Mucosa of descending colon (tissue), 3 donors: Measurements from ENCODE around the gene MCOLN2. TPM values are rescaled to one million over a fixed set of nuclear protein-coding genes. Genes with fewer than 3 reads are reported as not detected.

Experiments used
- ATAC-seq: fragments of 200-7000 bp; cut with Tn5 transposase; one replicate; pipeline ENCODE4 v1.9.1; 2020; ENCODE audit warnings: mild to moderate bottlenecking, moderate library complexity
- DNase-seq, 3 donors: peaks; one replicate each; pipeline ENCODE4 v3.0.0-alpha.2; 2020
- H3K36me3 ChIP-seq: fragments of 200-600 bp; one replicate; pipeline ENCODE4 v1.8.0; 2021; ENCODE audit warnings: low read depth, mild to moderate bottlenecking
- H3K4me1 ChIP-seq: fragments of 200-600 bp; one replicate; pipeline ENCODE4 v1.8.0; 2021; ENCODE audit warnings: low read depth, mild to moderate bottlenecking
- H3K4me3 ChIP-seq: fragments of 200-600 bp; one replicate; pipeline ENCODE4 v1.8.0; 2021; ENCODE audit warnings: mild to moderate bottlenecking
- H3K9me3 ChIP-seq: fragments of 200-600 bp; one replicate; pipeline ENCODE4 v1.8.0; 2021; ENCODE audit warnings: mild to moderate bottlenecking
- intact Hi-C, 2 donors: fragments of 100-400 bp; cut with DNase I in 1 of 2; cut with micrococcal nuclease in 1 of 2; formaldehyde crosslinking; loops; one replicate each; pipeline versions ENCODE4 v1.11.0 to v1.11.1; 2022; cut with DNase I, micrococcal nuclease
- total RNA-seq, 3 donors: library from RNA; stranded (reverse); fragmentation: NEBNext Ultra II Directional in 2 of 3; extraction: Animal tissue kit (Norgen Biotek cat#: 25700) in 2 of 3; gene quantifications; one replicate each; pipeline versions ENCODE4 v1.2.1 to v1.2.4, GENCODE V29; 2021 to 2023
- TF ChIP-seq, protein P1 (sequence below): fragments of 200-600 bp; IDR thresholded peaks from one replicate; pipeline ENCODE4 v1.8.0; 2022; ENCODE audit warnings: antibody characterized with exemption, mild to moderate bottlenecking
- donor health status: DM: no; HTN: no; CAD: no; lungs with moderate emphysema.
- donor health status: DM: no; HTN: no; CAD: no.
- donor health status: DM: no; HTN: yes; CAD: no.

The MCOLN2 gene
- total RNA-seq, 3 donors from 2014 or later = 10.8 to 101 (median 66.2) TPM

DNA sequence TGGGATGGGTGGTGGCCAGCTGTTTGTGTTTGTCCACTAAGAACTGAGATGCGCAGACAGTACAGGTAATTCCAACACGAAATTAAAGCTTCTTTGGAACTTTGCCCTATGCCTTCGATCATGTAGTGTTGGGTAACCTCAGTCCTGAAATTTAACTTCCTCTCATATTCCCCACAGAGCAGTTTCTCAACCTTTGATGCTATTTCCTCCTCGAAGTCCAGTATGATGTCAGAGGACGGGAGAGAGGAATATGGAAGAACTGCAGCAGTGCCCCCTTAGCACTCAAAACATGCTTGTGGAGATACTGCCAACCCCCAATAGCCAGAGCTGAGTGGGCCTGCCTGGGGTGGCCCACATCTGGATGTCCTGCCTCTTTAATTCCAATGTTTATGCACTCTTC is 107.5 kb downstream of the MCOLN2 start:
- Histone ChIP-seq H3K4me3 (no peak overlapping the region), H3K4me1 (peaks cover 7% of the 10 kb centered on the region), H3K9me3 (no peaks in the 10 kb centered on the region), H3K36me3 (no peaks in the 10 kb centered on the region)
- TF ChIP-seq, protein P1, sequence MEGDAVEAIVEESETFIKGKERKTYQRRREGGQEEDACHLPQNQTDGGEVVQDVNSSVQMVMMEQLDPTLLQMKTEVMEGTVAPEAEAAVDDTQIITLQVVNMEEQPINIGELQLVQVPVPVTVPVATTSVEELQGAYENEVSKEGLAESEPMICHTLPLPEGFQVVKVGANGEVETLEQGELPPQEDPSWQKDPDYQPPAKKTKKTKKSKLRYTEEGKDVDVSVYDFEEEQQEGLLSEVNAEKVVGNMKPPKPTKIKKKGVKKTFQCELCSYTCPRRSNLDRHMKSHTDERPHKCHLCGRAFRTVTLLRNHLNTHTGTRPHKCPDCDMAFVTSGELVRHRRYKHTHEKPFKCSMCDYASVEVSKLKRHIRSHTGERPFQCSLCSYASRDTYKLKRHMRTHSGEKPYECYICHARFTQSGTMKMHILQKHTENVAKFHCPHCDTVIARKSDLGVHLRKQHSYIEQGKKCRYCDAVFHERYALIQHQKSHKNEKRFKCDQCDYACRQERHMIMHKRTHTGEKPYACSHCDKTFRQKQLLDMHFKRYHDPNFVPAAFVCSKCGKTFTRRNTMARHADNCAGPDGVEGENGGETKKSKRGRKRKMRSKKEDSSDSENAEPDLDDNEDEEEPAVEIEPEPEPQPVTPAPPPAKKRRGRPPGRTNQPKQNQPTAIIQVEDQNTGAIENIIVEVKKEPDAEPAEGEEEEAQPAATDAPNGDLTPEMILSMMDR = no peak
- ATAC-seq (no peak), DNase-seq (no peak)
- intact Hi-C loops = no loop called here

DNA sequence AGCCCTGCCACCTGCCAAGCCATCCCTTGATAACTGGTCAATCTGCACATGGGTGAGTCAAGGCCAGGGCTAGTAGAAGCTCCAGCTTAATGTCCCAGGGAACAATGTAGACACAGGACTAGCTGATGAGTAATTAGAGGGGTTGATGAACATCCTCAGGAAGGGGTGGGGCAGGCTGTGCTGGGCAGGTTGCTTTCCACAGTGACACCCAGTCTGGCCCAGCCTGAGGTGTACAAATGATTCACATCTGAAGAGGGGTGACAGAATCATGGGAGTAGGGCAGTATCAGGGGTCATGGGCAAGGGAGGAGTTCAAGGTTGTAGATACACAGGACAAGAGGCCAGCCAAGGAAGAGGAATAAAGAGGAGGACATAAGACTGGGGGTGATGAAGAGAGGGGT is 108.2 kb downstream of the MCOLN2 start:
- Histone ChIP-seq H3K4me1 (peaks cover 7% of the 10 kb centered on the region), H3K9me3 (no peaks in the 10 kb centered on the region), H3K36me3 (no peaks in the 10 kb centered on the region), H3K4me3 (no peak overlapping the region)
- ATAC-seq (peak; percentile 24), DNase-seq (no peak)
- TF ChIP-seq, protein P1 = no peak
- intact Hi-C loops = no loop called here

DNA sequence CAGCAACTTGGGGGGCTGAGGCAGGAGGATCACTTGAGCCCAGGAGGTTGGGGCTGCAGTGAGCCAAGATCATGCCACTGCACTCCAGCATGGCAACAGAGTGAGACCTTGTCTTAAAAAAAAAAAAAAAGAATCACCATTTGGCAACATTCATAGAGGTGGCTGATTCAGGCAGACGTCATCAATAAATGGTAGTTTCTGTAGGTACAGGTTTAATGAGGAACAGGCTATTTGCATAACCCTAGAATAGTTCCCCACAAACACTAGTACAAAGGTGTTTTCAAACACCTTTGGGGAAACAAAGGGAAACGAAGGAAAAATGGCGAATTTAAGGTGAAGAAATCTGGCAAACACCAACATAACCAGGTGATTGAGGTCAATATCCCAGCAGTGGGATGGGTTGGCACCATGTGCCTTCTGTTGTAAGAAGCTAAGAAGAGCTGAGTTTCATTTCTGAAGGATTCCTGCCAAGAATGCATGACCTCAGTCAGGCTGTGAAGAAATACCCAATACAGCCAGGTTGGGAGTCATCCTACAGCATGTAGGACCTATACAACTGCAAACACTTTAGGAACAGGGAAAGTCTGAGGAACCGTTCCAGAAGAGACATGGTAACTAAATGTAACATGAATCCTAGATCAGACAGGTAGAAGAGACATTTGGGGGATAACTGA is 109.5 kb downstream of the MCOLN2 start:
- Histone ChIP-seq H3K4me3 (no peak overlapping the region), H3K9me3 (no peaks in the 10 kb centered on the region), H3K4me1 (peaks cover 2% of the 10 kb centered on the region), H3K36me3 (no peaks in the 10 kb centered on the region)
- ATAC-seq (no peak), DNase-seq (no peak)
- TF ChIP-seq, protein P1 = no peak
- intact Hi-C loops = no loop called here

DNA sequence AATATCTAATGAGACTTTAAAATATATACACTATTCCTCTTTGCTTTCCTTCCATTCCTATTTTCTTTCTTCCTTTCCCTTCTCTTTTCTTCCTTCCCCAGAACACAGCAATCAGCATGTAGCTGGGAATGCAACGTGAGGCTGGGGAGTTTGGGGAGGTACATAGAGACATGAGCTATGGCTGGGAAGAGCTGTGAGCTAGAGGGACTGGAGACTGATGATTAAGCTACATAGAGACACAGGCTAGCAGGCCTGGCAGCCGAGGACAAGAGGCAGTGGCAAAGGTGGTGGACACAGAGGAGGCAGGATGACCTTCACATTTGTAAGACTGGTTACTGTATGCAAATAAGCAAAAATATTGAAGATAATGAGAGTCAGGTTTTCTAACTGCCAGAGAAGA is 111.4 kb downstream of the MCOLN2 start:
- H3K36me3 ChIP-seq = no peaks in the 10 kb centered on the region
- H3K4me3 ChIP-seq = no peak overlapping the region
- intact Hi-C loops = no loop called here
- no peaks in the 10 kb centered on the region for H3K9me3 ChIP-seq
- TF ChIP-seq, protein P1 = no peak
- no peak for ATAC-seq
- H3K4me1 ChIP-seq = no peaks in the 10 kb centered on the region
- no peak for DNase-seq

DNA sequence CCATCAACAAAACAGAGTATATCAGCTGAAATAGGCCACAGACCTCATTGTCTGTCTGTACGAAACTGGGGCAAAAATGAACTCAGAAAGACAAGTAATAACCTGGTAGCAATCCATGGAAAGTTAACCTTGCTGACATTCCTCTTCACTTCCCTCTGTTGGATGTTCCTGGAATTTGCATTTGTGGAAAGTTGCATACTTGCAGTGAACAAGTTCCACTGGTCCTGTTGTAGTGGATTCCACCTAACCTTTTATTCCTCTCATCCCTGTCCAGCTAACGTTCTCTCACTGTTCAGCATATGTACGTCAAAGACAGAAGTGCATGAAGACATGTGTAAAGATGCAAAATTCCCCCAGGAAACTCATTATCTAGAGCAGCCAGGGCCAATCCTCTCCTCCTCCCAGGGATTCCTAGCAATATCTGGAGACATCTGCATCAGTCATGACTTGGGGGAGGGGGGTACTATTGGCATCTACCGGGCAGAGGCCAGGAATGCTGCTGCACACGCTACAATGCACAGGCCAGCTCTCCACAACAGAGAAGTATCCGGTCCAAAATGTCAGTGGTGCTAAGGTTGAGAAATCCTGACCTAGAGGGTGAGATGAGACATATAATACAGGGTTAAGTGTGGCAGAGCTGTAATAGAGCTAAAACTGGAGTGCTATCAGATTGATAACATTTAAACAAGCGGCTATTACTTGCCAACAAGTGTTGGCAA is 112.1 kb downstream of the MCOLN2 start:
- H3K9me3 ChIP-seq = no peaks in the 10 kb centered on the region
- TF ChIP-seq, protein P1 = no peak
- no peak overlapping the region for H3K4me3 ChIP-seq
- ATAC-seq (no peak), DNase-seq (no peak)
- H3K4me1 ChIP-seq = no peaks in the 10 kb centered on the region
- no peaks in the 10 kb centered on the region for H3K36me3 ChIP-seq
- intact Hi-C loops = no loop called here
